Mononuclear cell (primary cell): Measurements from ENCODE around the gene ACP7. TPM values are rescaled to one million over a fixed set of nuclear protein-coding genes. Genes with fewer than 3 reads are reported as not detected.
"Not testable (repeated sequence)": the region's sequence is repeated elsewhere in the genome, so short reads cannot be mapped to it uniquely, and the experiment has no call there.

ENCODE experiments used
- H3K27me3 ChIP-seq: 2 replicates; pipeline ENCODE4 v1.6.0; 2011; ENCODE audit warnings: low read length, control low read depth; ENCODE audit not compliant: insufficient read depth
- H3K4me1 ChIP-seq: 2 replicates; pipeline ENCODE4 v1.5.1; 2011; ENCODE audit warnings: mild to moderate bottlenecking, low read length, control low read depth; ENCODE audit not compliant: insufficient read depth
- H3K4me3 ChIP-seq: 2 replicates; pipeline ENCODE4 v1.5.1; 2011; ENCODE audit warnings: mild to moderate bottlenecking, low read length, moderate library complexity
- H3K9me3 ChIP-seq: 2 replicates; pipeline ENCODE4 v1.5.1; 2011; ENCODE audit warnings: low read depth, mild to moderate bottlenecking, control low read depth, low read length
- total RNA-seq: library from RNA; depleted of rRNA; stranded (reverse); fragments of >200 nt; gene quantifications from one replicate; pipeline ENCODE4 v1.2.3, GENCODE V29; 2012

Gene ACP7
- total RNA-seq, 1 donor, result not detected

DNA sequence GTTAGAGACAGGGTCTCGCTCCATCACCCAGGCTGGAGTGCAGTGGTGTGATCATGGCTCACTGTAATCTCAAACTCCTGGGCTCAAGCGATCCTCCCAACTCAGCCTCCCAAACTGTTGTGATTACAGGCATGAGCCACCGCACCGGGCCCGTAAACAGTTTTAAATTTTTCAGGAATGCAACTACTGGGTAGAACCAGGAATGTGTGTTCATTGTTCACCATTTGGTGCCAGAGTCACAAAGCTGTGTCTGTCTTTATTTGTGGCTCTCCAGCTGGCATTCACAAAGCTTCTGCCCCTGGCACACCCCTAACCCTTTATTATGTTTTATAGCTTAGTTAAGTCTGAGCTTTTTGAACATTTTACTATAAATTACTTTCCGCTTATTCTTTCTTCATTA lies 19.8 kb upstream of the ACP7 start:
- H3K4me3 ChIP-seq, result no peak overlapping the region
- no peaks in the 10 kb centered on the region for H3K27me3 ChIP-seq
- H3K9me3 ChIP-seq, result no peaks in the 10 kb centered on the region
- H3K4me1 ChIP-seq, result peaks cover 3% of the 10 kb centered on the region

DNA sequence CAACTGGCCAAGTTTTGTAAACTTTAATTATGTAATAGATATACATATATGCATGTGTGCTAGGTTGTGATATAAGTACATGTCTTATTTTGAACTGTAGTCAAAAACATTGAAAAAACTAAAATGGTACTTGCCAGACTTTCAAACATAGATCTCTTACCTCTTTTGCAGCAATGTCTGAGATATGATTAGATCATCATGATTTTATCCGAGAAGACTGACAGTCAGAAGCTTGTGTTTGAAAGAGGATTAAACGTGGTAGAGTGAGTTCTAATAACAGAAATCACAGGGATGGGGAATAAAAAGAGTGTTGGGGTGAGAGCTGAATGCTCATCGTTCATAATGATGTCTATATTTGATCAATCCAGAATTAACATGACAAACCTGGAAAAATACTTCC lies 18.2 kb upstream of the ACP7 start:
- H3K9me3 ChIP-seq, result no peaks in the 10 kb centered on the region
- peaks cover 3% of the 10 kb centered on the region for H3K4me1 ChIP-seq
- no peak overlapping the region for H3K4me3 ChIP-seq
- no peaks in the 10 kb centered on the region for H3K27me3 ChIP-seq

GRCh38 chr19:39067104-39067503 lies 17.1 kb upstream of the ACP7 start:
- no peaks in the 10 kb centered on the region for H3K27me3 ChIP-seq
- no peaks in the 10 kb centered on the region for H3K4me1 ChIP-seq
- no peaks in the 10 kb centered on the region for H3K9me3 ChIP-seq
- no peak overlapping the region for H3K4me3 ChIP-seq

DNA sequence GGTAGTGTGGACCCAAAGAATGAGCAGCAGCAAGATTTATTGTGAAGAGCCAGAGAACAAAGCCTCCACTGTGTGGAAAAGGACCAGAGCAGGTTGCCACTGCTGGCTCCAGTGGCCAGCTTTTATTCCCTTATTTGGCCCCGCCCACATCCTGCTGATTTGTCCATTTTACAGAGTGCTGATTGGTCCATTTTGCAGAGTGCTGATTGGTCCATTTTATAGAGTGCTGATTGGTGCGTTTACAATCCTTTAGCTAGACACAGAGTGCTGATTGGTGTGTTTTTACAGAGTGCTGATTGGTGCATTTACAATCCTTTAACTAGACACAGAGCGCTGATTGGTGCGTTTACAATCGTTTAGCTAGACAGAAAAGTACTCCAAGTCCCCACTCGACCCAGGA lies 15.9 kb upstream of the ACP7 start:
- H3K4me3 ChIP-seq, H3K4me1 ChIP-seq, H3K27me3 ChIP-seq, H3K9me3 ChIP-seq: not testable (repeated sequence)

GRCh38 chr19:39070888-39071287 lies 13.3 kb upstream of the ACP7 start:
- Histone ChIP-seq H3K9me3 (no peaks in the 10 kb centered on the region), H3K27me3 (no peaks in the 10 kb centered on the region), H3K4me3 (no peak overlapping the region), H3K4me1 (peaks cover 21% of the 10 kb centered on the region)

DNA sequence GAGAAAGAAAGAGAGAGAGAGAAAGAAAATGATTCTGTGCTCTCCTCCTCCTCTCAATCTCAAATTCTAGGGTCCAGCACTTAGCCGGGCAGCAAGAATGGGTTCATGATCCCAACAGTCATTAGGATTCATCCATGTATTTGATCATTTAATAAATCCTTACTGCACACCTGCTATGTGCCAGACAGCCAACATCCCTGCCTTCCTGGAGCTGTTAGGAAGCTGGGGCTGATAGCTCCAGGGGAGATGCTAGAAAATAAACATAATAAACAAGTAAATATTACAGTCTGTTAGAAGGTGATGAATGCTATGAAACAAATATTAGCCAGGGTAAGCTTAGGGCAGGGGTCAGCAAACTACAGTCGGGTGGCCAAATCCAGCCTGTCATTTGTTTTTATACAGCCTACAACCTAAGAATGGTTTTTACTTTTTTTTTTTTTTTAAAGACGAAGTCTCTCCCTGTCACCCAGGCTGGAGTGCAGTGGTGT lies 9.9 kb upstream of the ACP7 start:
- Histone ChIP-seq H3K4me3 (no peak overlapping the region), H3K4me1 (peaks cover 21% of the 10 kb centered on the region), H3K27me3 (no peaks in the 10 kb centered on the region), H3K9me3 (no peaks in the 10 kb centered on the region)

DNA sequence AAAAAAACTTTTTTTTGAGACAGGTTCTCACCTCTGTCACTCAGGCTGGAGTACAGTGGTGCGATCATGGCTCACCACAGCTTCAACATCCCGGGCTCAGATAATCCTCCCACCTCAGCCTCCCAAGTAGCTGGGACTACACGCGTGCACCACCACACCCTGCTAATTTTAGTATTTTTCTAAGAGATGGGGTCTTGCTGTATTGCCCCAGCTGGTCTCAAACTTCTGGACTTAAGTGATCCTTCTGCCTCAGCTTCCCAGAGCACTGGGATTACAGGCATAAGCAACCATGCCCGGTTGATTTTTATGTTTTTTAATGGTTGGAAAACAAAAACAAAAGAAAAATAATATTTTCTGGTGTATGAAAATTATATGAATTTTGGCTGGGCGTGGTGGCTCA lies 9.2 kb upstream of the ACP7 start:
- no peaks in the 10 kb centered on the region for H3K27me3 ChIP-seq
- no peak overlapping the region for H3K4me3 ChIP-seq
- H3K9me3 ChIP-seq, result no peaks in the 10 kb centered on the region
- H3K4me1 ChIP-seq, result peaks cover 21% of the 10 kb centered on the region

DNA sequence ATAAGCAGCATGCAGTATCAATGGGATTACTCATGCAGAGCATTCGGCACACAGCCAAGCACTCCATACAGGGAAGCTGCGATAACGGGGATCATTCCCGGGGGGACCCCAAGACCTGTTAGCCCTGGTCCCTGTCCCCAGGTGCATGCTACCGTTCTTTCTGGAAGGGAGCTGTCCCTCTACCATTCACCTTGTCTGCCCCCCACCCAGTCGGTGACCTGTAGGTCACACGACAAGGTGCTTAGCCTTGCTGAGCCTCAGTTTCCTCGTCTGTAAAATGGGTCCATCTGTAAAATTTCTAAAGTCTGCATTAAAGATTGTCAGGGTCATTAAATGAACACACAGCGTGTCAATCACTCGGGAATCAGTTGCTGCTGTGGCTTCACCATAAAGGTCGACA lies 6.8 kb upstream of the ACP7 start:
- Histone ChIP-seq H3K27me3 (peaks cover 6% of the 10 kb centered on the region), H3K9me3 (no peaks in the 10 kb centered on the region), H3K4me1 (peaks cover 21% of the 10 kb centered on the region), H3K4me3 (no peak overlapping the region)

DNA sequence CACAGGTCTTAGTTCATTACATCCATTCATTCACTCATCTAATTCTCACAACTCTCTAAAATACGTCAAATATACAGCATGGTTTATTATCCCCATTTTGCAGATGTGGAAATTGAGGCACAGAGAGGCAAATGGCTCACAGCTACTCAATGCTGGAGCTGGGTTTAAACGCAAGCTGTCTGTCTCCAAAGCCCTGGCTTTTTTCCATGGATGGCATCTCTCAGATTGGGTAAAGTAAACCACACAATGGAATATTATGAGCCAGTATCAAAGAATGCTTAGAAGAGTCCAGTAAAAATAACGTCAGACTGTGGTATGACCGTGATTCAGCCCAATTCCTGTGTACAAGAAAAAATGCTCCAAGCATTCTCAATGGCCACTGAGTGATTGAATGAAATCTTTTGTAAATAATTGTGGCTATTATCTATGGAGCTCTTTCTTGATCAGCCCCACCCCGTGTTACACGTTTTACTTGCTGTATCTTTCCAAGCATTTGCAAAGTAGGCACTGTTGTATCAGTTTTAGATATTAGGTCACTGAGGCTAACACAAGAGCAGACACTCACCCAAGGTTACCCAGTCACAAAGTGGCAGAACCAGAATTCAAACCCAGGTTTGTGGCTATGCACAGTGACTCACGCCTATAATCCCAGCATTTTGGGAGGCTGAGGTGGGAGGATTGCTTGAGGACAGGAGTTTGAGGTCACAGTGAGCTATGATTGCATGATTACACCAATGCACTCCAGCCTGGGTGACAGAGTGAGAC lies 5.5 kb upstream of the ACP7 start:
- no peaks in the 10 kb centered on the region for H3K9me3 ChIP-seq
- H3K4me3 ChIP-seq, result no peak overlapping the region
- peaks cover 14% of the 10 kb centered on the region for H3K4me1 ChIP-seq
- peaks cover 19% of the 10 kb centered on the region for H3K27me3 ChIP-seq

- peaks cover 7% of the 10 kb centered on the region for H3K4me1 ChIP-seq
These were observed 3.7 kb upstream of the ACP7 start for GRCh38 chr19:39080431-39080830.

GRCh38 chr19:39082167-39082566 lies 2.0 kb upstream of the ACP7 start:
- no peak overlapping the region for H3K4me3 ChIP-seq
- H3K27me3 ChIP-seq, result peaks cover 35% of the 10 kb centered on the region
- no peaks in the 10 kb centered on the region for H3K9me3 ChIP-seq
- H3K4me1 ChIP-seq, result peaks cover 7% of the 10 kb centered on the region

More at GRCh38 chr19:39080431-39080830, 3.7 kb upstream of the ACP7 start:
- Histone ChIP-seq H3K4me3 (no peak overlapping the region), H3K9me3 (no peaks in the 10 kb centered on the region), H3K27me3 (peaks cover 30% of the 10 kb centered on the region)

GRCh38 chr19:39082745-39083598 lies 1.2 kb upstream of the ACP7 start:
- Histone ChIP-seq H3K4me3 (no peak overlapping the region), H3K27me3 (peaks cover 35% of the 10 kb centered on the region), H3K9me3 (no peaks in the 10 kb centered on the region), H3K4me1 (peaks cover 7% of the 10 kb centered on the region)

DNA sequence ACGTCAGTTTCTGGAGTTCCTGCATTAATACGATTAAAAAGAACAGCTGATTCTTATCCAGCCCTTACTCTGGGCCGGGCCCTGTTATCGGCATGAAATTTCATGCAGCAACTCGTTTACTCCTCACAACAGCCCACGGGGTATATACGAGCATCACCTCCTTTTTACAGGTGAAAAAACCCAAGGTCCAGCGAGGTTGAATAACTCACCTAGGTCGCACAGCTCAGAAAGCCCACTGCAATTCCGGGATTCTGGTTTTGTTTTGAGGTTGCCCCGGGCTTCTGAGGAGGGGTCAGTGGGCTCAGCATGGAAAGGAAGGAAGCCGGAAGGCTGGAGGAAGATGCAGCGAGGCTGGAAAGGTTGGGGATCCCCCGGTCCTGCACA lies 577 bp upstream of the ACP7 start:
- Histone ChIP-seq H3K4me3 (no peak overlapping the region), H3K9me3 (no peaks in the 10 kb centered on the region), H3K4me1 (peaks cover 7% of the 10 kb centered on the region), H3K27me3 (peaks cover 35% of the 10 kb centered on the region)

- Histone ChIP-seq H3K4me3 (no peak overlapping the region), H3K9me3 (no peaks in the 10 kb centered on the region), H3K4me1 (peaks cover 7% of the 10 kb centered on the region), H3K27me3 (peaks cover 35% of the 10 kb centered on the region)
These were observed 538 bp downstream of the ACP7 start for GRCh38 chr19:39084732-39085080.

DNA sequence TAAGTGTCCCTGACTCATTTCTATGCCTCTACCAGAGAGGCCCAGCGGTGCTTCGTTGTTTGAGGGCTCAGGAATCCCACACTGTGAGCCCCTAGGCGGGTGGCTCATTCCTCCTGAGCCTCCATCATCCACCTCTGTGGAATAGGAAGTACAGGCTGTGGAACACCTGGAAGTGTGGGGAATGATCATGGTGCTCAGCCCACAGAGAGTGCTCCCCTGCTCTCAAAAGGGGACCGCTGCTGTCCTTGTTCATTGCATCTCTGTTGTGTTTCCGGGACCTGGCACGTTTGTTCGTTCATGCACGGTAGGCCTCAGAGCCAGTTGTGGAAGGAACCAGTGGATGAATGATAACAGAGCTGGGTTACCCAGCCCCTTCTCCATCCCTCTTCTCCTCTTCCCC lies 1.2 kb downstream of the ACP7 start:
- Histone ChIP-seq H3K4me1 (peaks cover 7% of the 10 kb centered on the region), H3K4me3 (no peak overlapping the region), H3K9me3 (no peaks in the 10 kb centered on the region), H3K27me3 (peaks cover 35% of the 10 kb centered on the region)
